ENCODE data around the gene PLCB1. TPM values are rescaled to one million over a fixed set of nuclear protein-coding genes. Genes with fewer than 3 reads are reported as not detected.

Gene PLCB1
- total and polyA plus RNA-seq, 4 donors: 1.6 to 43.8 (median 6.1) TPM

DNA sequence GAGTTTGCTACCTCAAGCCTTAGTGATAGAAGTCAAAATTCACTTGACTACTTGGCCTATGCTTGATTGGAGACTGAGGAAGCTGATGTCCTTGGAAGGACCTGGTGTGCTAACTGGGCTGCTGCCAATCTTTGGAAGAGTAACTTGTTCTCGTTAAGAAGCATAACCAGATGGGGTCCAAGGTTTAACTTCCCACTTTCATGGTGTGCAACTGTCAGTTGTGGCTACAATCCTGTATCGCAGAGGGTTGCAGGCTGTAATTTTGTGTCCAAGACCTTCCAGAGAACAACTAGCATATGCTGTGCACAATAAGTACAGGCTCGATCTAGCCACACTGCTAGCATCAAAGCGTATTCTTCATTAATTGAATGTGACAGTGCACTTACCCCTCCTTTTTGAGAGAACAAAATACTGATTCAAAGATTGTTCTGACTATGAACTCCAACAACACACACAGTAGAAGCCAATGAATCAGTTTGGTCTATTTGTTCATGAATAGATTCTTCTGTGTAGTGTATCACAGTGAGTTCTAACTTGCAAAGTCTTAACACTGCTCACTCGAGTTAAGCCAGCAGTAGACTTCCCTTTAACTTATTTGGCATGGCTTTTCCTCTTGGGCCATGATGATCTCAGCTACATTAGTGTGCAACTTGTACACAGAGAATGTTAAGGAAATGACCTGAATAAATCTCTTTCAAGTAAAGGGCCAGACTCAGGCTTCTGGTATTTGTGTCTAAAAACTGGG is 15.8 kb upstream of the PLCB1 start:
- Histone ChIP-seq H3K27me3 (ENCODE audit: control insufficient read depth in 3 of 3, insufficient read depth in 3 of 3, low read length in 2 of 3) (no peaks in the 10 kb centered on the region), H3K4me1 (ENCODE audit: control insufficient read depth in 5 of 5, insufficient read depth in 5 of 5, low read length in 5 of 5) (peaks cover 0 to 29% (median 3%) of the 10 kb centered on the region in 5 donors), H3K9ac (ENCODE audit: insufficient read depth in 1 of 2, low read length in 2 of 2) (no peak overlapping the region), H3K27ac (ENCODE audit: low read depth in 1 of 2, low read length in 1 of 2) (no peak overlapping the region), H3K4me3 (no peak overlapping the region), H3K9me3 (ENCODE audit: control insufficient read depth in 4 of 4, insufficient read depth in 3 of 4, low read length in 3 of 4) (no peaks in the 10 kb centered on the region), H3K36me3 (ENCODE audit: control insufficient read depth in 4 of 4, insufficient read depth in 4 of 4, low read length in 4 of 4) (no peaks in the 10 kb centered on the region)
- TF ChIP-seq, protein P1, sequence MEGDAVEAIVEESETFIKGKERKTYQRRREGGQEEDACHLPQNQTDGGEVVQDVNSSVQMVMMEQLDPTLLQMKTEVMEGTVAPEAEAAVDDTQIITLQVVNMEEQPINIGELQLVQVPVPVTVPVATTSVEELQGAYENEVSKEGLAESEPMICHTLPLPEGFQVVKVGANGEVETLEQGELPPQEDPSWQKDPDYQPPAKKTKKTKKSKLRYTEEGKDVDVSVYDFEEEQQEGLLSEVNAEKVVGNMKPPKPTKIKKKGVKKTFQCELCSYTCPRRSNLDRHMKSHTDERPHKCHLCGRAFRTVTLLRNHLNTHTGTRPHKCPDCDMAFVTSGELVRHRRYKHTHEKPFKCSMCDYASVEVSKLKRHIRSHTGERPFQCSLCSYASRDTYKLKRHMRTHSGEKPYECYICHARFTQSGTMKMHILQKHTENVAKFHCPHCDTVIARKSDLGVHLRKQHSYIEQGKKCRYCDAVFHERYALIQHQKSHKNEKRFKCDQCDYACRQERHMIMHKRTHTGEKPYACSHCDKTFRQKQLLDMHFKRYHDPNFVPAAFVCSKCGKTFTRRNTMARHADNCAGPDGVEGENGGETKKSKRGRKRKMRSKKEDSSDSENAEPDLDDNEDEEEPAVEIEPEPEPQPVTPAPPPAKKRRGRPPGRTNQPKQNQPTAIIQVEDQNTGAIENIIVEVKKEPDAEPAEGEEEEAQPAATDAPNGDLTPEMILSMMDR (IDR thresholded peaks at IDR 0.05; ENCODE audit: control extremely low read depth, extremely low read depth): no peak
- ATAC-seq (ENCODE audit: insufficient read depth, low FRiP score) (no peak), DNase-seq (no peak)
- 66 to 86% methylated on average over 5 of the region's 5 CpGs for WGBS, 2 donors

DNA sequence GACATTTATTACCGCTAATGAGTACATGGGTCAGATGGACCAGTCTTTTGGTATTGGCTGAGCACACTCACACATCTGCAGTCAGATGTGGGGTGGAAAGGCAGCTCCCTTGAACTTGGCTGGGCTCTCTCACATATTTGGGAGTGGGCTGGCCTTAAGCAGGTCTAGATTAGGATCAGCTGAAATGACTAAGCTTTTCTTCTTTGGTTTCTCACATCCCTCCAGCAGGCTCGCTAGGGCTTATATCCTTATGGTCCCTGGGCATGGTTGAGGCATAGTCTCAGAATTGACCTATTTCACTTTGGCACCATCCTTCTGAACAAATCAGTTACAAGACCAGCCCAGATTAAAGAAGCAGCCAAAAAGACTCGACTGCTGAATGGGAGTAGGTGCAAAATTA is 14.4 kb upstream of the PLCB1 start:
- WGBS, 2 donors: 88 to 93% methylated on average over 3 of the region's 3 CpGs
- DNase-seq (no peak), ATAC-seq (ENCODE audit: insufficient read depth, low FRiP score) (no peak)
- no peak overlapping the region for H3K27ac ChIP-seq (ENCODE audit: low read depth in 1 of 2, low read length in 1 of 2)
- no peak overlapping the region for H3K4me3 ChIP-seq
- no peaks in the 10 kb centered on the region for H3K9me3 ChIP-seq (ENCODE audit: control insufficient read depth in 4 of 4, insufficient read depth in 3 of 4, low read length in 3 of 4)
- peaks cover 0 to 29% (median 3%) of the 10 kb centered on the region in 5 donors for H3K4me1 ChIP-seq (ENCODE audit: control insufficient read depth in 5 of 5, insufficient read depth in 5 of 5, low read length in 5 of 5)
- H3K36me3 ChIP-seq (ENCODE audit: control insufficient read depth in 4 of 4, insufficient read depth in 4 of 4, low read length in 4 of 4): no peaks in the 10 kb centered on the region
- no peaks in the 10 kb centered on the region for H3K27me3 ChIP-seq (ENCODE audit: control insufficient read depth in 3 of 3, insufficient read depth in 3 of 3, low read length in 2 of 3)
- TF ChIP-seq, protein P1 (IDR thresholded peaks at IDR 0.05; ENCODE audit: control extremely low read depth, extremely low read depth): no peak
- H3K9ac ChIP-seq (ENCODE audit: insufficient read depth in 1 of 2, low read length in 2 of 2): no peak overlapping the region

DNA sequence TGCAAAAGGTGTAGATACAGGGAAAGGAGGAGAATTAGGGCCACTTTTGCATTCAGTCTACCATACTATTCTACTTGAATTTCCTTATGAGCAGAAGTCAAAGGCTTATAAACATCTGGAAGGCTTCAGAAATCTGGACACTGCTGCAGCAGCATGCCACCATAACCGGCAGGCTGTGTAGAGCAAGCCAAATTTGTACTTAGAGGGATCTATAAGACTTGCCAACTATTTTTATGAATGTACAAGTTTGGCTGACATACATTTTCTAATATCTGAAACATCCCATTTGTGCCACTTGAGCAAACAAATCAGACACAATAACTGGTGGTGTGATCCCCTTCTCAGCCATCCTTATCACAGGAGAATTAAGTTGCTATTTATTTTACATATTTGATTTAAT is 14.0 kb upstream of the PLCB1 start:
- Histone ChIP-seq H3K27ac (ENCODE audit: low read depth in 1 of 2, low read length in 1 of 2) (no peak overlapping the region), H3K9me3 (ENCODE audit: control insufficient read depth in 4 of 4, insufficient read depth in 3 of 4, low read length in 3 of 4) (no peaks in the 10 kb centered on the region), H3K4me3 (no peak overlapping the region), H3K36me3 (ENCODE audit: control insufficient read depth in 4 of 4, insufficient read depth in 4 of 4, low read length in 4 of 4) (no peaks in the 10 kb centered on the region), H3K27me3 (ENCODE audit: control insufficient read depth in 3 of 3, insufficient read depth in 3 of 3, low read length in 2 of 3) (no peaks in the 10 kb centered on the region), H3K9ac (ENCODE audit: insufficient read depth in 1 of 2, low read length in 2 of 2) (no peak overlapping the region), H3K4me1 (ENCODE audit: control insufficient read depth in 5 of 5, insufficient read depth in 5 of 5, low read length in 5 of 5) (peaks cover 0 to 29% (median 3%) of the 10 kb centered on the region in 5 donors)
- no peak for ATAC-seq (ENCODE audit: insufficient read depth, low FRiP score)
- TF ChIP-seq, protein P1 (IDR thresholded peaks at IDR 0.05; ENCODE audit: control extremely low read depth, extremely low read depth): no peak
- peak; percentile 76 to 94 (median 93) for DNase-seq
- WGBS, 2 donors: 76 to 81% methylated on average over 1 of the region's 1 CpG
